Keratinocyte (primary cell): ENCODE results near the gene EPHB1. TPM values are rescaled to one million over a fixed set of nuclear protein-coding genes. Genes with fewer than 3 reads are reported as not detected.

Experiments
- DNase-seq: peaks from one replicate; pipeline ENCODE4 v3.0.0-alpha.2; 2011; ENCODE audit warnings: low read depth, missing footprints, low spot score
- FAIRE-seq: peaks from 2 replicates; lab custom pipeline; 2011; peaks lifted over from hg19 to GRCh38; lab: Jason Lieb, UNC
- H2AFZ ChIP-seq: 2 replicates; pipeline ENCODE4 v1.6.0; 2012; ENCODE audit warnings: low read length, control low read depth, inconsistent platforms; ENCODE audit not compliant: control insufficient read depth
- H3K27ac ChIP-seq: 2 replicates; pipeline ENCODE4 v1.5.1; 2011; ENCODE audit warnings: low read length; ENCODE audit not compliant: control insufficient read depth, insufficient read depth
- H3K27me3 ChIP-seq: 3 replicates; pipeline ENCODE4 v1.6.0; 2011; ENCODE audit warnings: low read length; ENCODE audit not compliant: control insufficient read depth, insufficient read depth; ENCODE audit errors: extremely low read depth
- H3K36me3 ChIP-seq, 2 experiments: 2 replicates in 1 of 2; 3 replicates in 1 of 2; pipeline ENCODE4 v1.5.1; 2011; ENCODE audit warnings: low read length in 2 of 2, mild to moderate bottlenecking in 1 of 2; ENCODE audit not compliant: control insufficient read depth in 2 of 2, insufficient read depth in 2 of 2; ENCODE audit errors: extremely low read depth in 1 of 2
- H3K4me1 ChIP-seq: 3 replicates; pipeline ENCODE4 v1.5.1; 2011; ENCODE audit warnings: low read length; ENCODE audit not compliant: control insufficient read depth, insufficient read depth; ENCODE audit errors: extremely low read depth
- H3K4me2 ChIP-seq: 3 replicates; pipeline ENCODE4 v1.6.0; 2011; ENCODE audit warnings: low read depth, low read length; ENCODE audit not compliant: control insufficient read depth, insufficient read depth; ENCODE audit errors: extremely low read depth
- H3K4me3 ChIP-seq, 3 experiments: fragments of 200-600 bp in 1 of 3; sonication (generic) in 1 of 3; 2 replicates in 2 of 3; 3 replicates in 1 of 3; pipeline ENCODE4 v1.5.1; 2011 to 2016; ENCODE audit warnings: low read length in 3 of 3, mild to moderate bottlenecking in 3 of 3, control low read depth in 2 of 3, inconsistent platforms in 1 of 3, low read depth in 1 of 3, mixed read lengths in 1 of 3, mixed run types in 1 of 3, moderate library complexity in 1 of 3; ENCODE audit not compliant: control insufficient read depth in 2 of 3, insufficient read depth in 2 of 3; ENCODE audit errors: extremely low read depth in 1 of 3
- H3K79me2 ChIP-seq: 2 replicates; pipeline ENCODE4 v1.6.0; 2012; ENCODE audit warnings: low read length; ENCODE audit not compliant: control insufficient read depth, insufficient read depth
- H3K9ac ChIP-seq: 3 replicates; pipeline ENCODE4 v1.6.0; 2011; ENCODE audit warnings: low read length; ENCODE audit not compliant: control insufficient read depth, insufficient read depth; ENCODE audit errors: extremely low read depth
- H3K9me1 ChIP-seq: 3 replicates; pipeline ENCODE4 v1.6.0; 2011; ENCODE audit warnings: low read length; ENCODE audit not compliant: control insufficient read depth, insufficient read depth; ENCODE audit errors: extremely low read depth
- H3K9me3 ChIP-seq: 2 replicates; pipeline ENCODE4 v1.5.1; 2012; ENCODE audit warnings: low read depth, low read length; ENCODE audit not compliant: control insufficient read depth
- H4K20me1 ChIP-seq: 3 replicates; pipeline ENCODE4 v1.6.0; 2011; ENCODE audit warnings: low read length; ENCODE audit not compliant: control insufficient read depth, insufficient read depth; ENCODE audit errors: extremely low read depth
- CTCF ChIP-seq, 3 experiments: IDR thresholded peaks in 1 of 3; conservative IDR thresholded peaks in 1 of 3; optimal IDR thresholded peaks in 1 of 3; 2 replicates in 2 of 3; 3 replicates in 1 of 3; pipeline versions ENCODE3 to v1.5.1; 2011; ENCODE audit warnings: low read length in 3 of 3, mild to moderate bottlenecking in 3 of 3, moderate library complexity in 2 of 3, control low read depth in 1 of 3, inconsistent platforms in 1 of 3; ENCODE audit not compliant: insufficient read depth in 2 of 3; ENCODE audit errors: extremely low read depth in 1 of 3
- EZH2 ChIP-seq: IDR thresholded peaks from one replicate; pipeline ENCODE4 v1.6.1; 2012; ENCODE audit warnings: inconsistent platforms, mild to moderate bottlenecking, low read length, moderate library complexity
- dilution Hi-C: fragments of 300-500 bp; cut with MboI; formaldehyde crosslinking; loops from one replicate; pipeline ENCODE4 v1.7.0; 2020; ENCODE audit warnings: low sequenced_read_pairs; ENCODE audit not compliant: extremely low pct_ligation_motif_present
- polyA plus RNA-seq, 5 experiments: library from polyadenylated mRNA; depleted of rRNA in 3 of 5; stranded (reverse) in 3 of 5; stranded (forward) in 1 of 5; unstranded in 1 of 5; fragments of >200 nt; gene quantifications; 1 replicate in 1 of 5; 2 replicates in 3 of 5; 3 replicates in 1 of 5; pipeline versions ENCODE4 v1.2.1 to v1.2.3, GENCODE V29; 2011 to 2012; ENCODE audit warnings: missing spikeins in 2 of 5, low read depth in 1 of 5, low replicate concordance in 1 of 5

EPHB1 gene
- polyA plus RNA-seq, 1 donor (not counting 4 experiments of a cell fraction or from before 2014, with no cell fraction given): 0.01 TPM

- Histone ChIP-seq H4K20me1 (no peaks in the 10 kb centered on the region), H3K4me2 (no peak overlapping the region), H3K27ac (no peak overlapping the region), H3K27me3 (no peaks in the 10 kb centered on the region), H2AFZ (no peak overlapping the region), H3K4me1 (no peaks in the 10 kb centered on the region), H3K9ac (no peak overlapping the region), H3K4me3 (no peak overlapping the region), H3K36me3 (no peaks in the 10 kb centered on the region), H3K79me2 (no peaks in the 10 kb centered on the region), H3K9me3 (no peaks in the 10 kb centered on the region), H3K9me1 (no peaks in the 10 kb centered on the region)
- TF ChIP-seq CTCF (optimal IDR thresholded peaks at IDR 0.05 in 1 of 3, IDR thresholded peaks at IDR 0.05 in 1 of 3, conservative IDR thresholded peaks at IDR 0.05 in 1 of 3; ENCODE audit: extremely low read depth in 1 of 3, insufficient read depth in 2 of 3, low read length in 3 of 3) (no peak), EZH2 (no peak)
- dilution Hi-C loops: no loop called here
- FAIRE-seq: no peak
- no peak for DNase-seq
Measured at GRCh38 chr3:134901461-134901860, 106.4 kb downstream of the EPHB1 start.

GRCh38 chr3:134903837-134904236 lies 108.8 kb downstream of the EPHB1 start:
- Histone ChIP-seq H3K9me1 (no peaks in the 10 kb centered on the region), H3K4me2 (no peak overlapping the region), H3K36me3 (no peaks in the 10 kb centered on the region), H3K4me1 (no peaks in the 10 kb centered on the region), H2AFZ (no peak overlapping the region), H3K9ac (no peak overlapping the region), H3K4me3 (no peak overlapping the region), H4K20me1 (no peaks in the 10 kb centered on the region), H3K27ac (no peak overlapping the region), H3K27me3 (no peaks in the 10 kb centered on the region), H3K79me2 (no peaks in the 10 kb centered on the region), H3K9me3 (no peaks in the 10 kb centered on the region)
- no peak for DNase-seq
- TF ChIP-seq EZH2 (no peak), CTCF (optimal IDR thresholded peaks at IDR 0.05 in 1 of 3, IDR thresholded peaks at IDR 0.05 in 1 of 3, conservative IDR thresholded peaks at IDR 0.05 in 1 of 3; ENCODE audit: extremely low read depth in 1 of 3, insufficient read depth in 2 of 3, low read length in 3 of 3) (no peak)
- FAIRE-seq: no peak
- dilution Hi-C loops: no loop called here
